ENCODE measurements around the gene MYOZ3. TPM values are rescaled to one million over a fixed set of nuclear protein-coding genes. Genes with fewer than 3 reads are reported as not detected.

The MYOZ3 gene
- total and polyA plus RNA-seq, 2 experiments from 2014 or later, result 6.8 to 10.7 TPM

DNA sequence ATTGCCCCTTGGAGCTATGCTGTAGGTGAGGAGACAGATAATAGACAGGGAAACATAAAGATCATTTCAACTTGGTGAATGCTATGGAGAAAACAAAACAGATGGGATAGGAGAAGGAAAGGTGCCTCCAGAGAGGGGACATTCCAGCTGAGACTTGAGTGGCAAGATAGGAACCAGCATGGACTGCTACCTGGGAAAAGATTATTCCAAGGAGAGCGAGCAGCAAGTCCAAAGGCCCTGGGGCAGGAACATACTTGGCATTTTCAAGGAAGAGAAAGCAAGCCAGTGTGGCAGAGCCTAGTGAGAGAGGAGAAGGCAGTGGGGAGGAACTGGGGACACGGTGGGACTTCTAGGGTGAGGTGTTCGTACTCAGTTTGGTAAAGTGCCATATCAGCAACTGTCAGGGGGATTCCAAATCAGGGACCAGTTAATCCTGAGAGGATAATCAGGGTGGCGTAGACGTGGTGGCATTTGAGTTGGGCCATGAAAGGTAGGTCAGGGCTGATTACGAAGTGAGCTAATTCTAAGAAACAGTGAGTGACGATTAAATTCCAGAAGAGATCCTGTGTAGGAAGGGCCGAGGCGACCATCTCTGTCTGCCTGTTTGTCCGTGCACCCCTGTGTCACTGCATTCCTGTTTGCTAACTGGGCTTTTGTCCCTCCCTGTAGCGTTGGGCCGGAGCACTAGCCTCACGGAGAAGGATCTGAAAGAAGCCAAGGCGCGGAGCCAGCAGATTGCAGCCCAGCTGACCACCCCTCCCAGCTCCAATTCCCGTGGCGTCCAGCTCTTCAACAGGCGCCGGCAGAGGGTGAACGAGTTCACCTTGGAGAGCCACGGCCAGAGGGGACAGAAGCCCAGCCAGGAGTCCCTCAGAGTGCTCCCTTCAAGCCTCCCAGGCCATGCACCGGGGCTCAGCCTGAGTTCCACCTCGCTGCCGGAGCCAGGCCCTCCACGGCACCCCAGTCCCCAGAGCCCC is 13.5 kb upstream of the MYOZ3 start:
- Histone ChIP-seq H3K27me3 (no peaks in the 10 kb centered on the region), H3K27ac (no peak overlapping the region), H3K4me1 (ENCODE audit: low read depth) (peaks cover 25% of the 10 kb centered on the region), H3K4me3 (no peak overlapping the region), H3K9me3 (ENCODE audit: low read depth) (no peaks in the 10 kb centered on the region), H3K36me3 (no peaks in the 10 kb centered on the region)
- TF ChIP-seq CTCF (IDR thresholded peaks at IDR 0.05; ENCODE audit: low read depth, low read length), result no peak
- peak; percentile 54 to 56 for DNase-seq (ENCODE audit: low read depth in 1 of 2, low spot score in 1 of 2)

DNA sequence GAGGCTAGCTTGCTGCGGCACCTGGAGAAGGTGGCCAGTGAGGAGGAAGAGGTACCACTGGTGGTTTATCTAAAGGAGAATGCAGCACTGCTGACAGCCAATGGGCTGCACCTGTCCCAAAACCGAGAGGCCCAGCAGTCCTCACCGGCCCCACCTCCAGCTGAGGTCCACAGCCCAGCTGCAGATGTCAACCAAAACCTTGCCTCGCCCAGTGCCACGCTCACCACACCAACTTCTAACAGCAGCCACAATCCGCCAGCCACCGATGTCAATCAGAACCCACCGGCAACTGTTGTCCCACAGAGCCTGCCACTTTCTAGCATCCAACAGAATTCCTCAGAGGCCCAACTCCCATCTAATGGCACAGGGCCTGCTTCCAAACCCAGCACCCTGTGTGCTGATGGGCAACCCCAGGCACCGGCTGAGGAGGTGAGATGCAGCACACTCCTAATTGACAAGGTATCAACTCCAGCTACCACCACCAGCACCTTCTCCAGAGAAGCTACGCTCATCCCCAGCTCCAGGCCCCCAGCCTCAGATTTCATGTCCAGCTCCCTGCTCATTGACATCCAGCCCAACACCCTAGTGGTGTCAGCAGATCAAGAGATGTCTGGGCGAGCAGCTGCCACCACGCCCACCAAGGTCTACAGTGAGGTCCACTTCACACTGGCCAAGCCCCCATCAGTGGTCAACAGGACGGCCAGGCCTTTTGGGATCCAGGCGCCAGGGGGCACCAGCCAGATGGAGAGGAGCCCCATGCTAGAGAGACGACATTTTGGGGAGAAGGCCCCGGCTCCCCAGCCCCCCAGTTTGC is 12.6 kb upstream of the MYOZ3 start:
- no peaks in the 10 kb centered on the region for H3K36me3 ChIP-seq
- no peak for TF ChIP-seq CTCF (IDR thresholded peaks at IDR 0.05; ENCODE audit: low read depth, low read length)
- no peak for DNase-seq (ENCODE audit: low read depth in 1 of 2, low spot score in 1 of 2)
- H3K27me3 ChIP-seq, result no peaks in the 10 kb centered on the region
- H3K9me3 ChIP-seq (ENCODE audit: low read depth), result no peaks in the 10 kb centered on the region
- H3K4me1 ChIP-seq (ENCODE audit: low read depth), result peaks cover 18% of the 10 kb centered on the region
- no peak overlapping the region for H3K4me3 ChIP-seq
- H3K27ac ChIP-seq, result no peak overlapping the region

DNA sequence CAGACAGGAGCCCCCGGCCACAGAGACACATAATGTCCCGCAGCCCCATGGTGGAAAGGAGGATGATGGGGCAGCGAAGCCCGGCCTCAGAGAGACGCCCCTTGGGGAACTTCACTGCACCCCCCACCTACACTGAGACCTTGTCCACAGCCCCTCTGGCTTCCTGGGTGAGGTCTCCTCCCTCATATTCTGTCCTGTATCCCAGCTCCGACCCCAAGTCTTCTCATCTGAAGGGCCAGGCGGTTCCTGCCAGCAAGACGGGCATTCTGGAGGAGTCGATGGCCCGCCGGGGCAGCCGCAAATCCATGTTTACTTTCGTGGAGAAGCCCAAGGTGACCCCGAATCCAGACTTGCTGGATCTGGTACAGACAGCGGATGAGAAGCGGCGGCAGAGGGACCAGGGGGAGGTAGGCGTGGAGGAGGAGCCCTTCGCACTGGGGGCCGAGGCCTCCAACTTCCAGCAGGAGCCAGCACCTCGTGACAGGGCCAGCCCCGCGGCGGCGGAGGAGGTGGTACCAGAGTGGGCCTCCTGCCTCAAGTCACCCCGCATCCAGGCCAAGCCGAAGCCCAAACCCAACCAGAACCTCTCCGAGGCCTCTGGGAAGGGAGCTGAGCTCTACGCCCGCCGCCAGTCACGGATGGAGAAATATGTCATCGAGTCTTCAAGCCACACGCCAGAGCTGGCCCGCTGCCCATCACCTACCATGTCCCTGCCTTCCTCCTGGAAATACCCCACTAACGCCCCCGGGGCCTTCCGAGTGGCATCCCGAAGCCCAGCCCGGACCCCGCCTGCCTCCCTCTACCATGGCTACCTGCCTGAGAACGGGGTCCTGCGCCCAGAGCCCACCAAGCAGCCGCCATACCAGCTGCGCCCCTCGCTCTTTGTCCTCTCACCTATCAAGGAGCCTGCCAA is 11.7 kb upstream of the MYOZ3 start:
- TF ChIP-seq CTCF (IDR thresholded peaks at IDR 0.05; ENCODE audit: low read depth, low read length), result no peak
- H3K36me3 ChIP-seq, result no peaks in the 10 kb centered on the region
- no peak for DNase-seq (ENCODE audit: low read depth in 1 of 2, low spot score in 1 of 2)

GRCh38 chr5:150650021-150651006 is 10.7 kb upstream of the MYOZ3 start:
- TF ChIP-seq CTCF (IDR thresholded peaks at IDR 0.05; ENCODE audit: low read depth, low read length), result no peak
- DNase-seq (ENCODE audit: low read depth in 1 of 2, low spot score in 1 of 2), result no peak
- Histone ChIP-seq H3K27ac (no peak overlapping the region), H3K9me3 (ENCODE audit: low read depth) (no peaks in the 10 kb centered on the region), H3K27me3 (no peaks in the 10 kb centered on the region), H3K4me3 (no peak overlapping the region), H3K4me1 (ENCODE audit: low read depth) (peaks cover 6% of the 10 kb centered on the region), H3K36me3 (no peaks in the 10 kb centered on the region)

More for the DNA sequence above, 11.7 kb upstream of the MYOZ3 start:
- Histone ChIP-seq H3K4me1 (ENCODE audit: low read depth) (peaks cover 15% of the 10 kb centered on the region), H3K4me3 (no peak overlapping the region), H3K27ac (no peak overlapping the region), H3K27me3 (no peaks in the 10 kb centered on the region), H3K9me3 (ENCODE audit: low read depth) (no peaks in the 10 kb centered on the region)

All from cardiac muscle cell (in vitro differentiated cells and primary cell).